ENCODE measurements around the gene GDPD2.

GDPD2 gene

DNA sequence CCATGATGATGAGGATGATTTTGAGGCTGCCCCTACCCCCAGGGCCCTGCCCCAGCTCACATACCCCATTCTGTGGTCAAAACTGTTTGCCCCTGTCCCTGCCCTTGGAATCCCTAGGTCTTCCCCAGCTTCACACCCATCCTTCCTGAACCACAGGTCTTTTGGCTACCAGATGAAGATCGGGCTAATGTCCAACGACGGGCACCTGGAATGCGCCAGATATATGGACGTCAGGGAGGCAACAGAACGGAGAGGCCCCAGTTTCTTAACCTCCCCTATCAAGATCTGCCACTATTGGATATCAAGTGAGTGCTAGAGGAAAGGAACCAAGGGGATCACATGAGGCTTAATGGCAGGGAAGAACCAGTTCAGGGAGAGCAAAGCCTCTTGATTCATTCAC lies 6.6 kb downstream of the GDPD2 start:
- TF ChIP-seq, protein P1, sequence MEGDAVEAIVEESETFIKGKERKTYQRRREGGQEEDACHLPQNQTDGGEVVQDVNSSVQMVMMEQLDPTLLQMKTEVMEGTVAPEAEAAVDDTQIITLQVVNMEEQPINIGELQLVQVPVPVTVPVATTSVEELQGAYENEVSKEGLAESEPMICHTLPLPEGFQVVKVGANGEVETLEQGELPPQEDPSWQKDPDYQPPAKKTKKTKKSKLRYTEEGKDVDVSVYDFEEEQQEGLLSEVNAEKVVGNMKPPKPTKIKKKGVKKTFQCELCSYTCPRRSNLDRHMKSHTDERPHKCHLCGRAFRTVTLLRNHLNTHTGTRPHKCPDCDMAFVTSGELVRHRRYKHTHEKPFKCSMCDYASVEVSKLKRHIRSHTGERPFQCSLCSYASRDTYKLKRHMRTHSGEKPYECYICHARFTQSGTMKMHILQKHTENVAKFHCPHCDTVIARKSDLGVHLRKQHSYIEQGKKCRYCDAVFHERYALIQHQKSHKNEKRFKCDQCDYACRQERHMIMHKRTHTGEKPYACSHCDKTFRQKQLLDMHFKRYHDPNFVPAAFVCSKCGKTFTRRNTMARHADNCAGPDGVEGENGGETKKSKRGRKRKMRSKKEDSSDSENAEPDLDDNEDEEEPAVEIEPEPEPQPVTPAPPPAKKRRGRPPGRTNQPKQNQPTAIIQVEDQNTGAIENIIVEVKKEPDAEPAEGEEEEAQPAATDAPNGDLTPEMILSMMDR (IDR thresholded peaks at IDR 0.05; ENCODE audit: control extremely low read depth, extremely low read depth, low read depth, missing control alignments): no peak
- CTCF ChIA-PET: interaction anchor here (1.4 kb wide), 1 partner anchor 39 kb away, joined by 4 read pairs; no protein-coding TSS in a partner anchor
- no peak for DNase-seq (ENCODE audit: extremely low spot score)
- POLR2A ChIA-PET: no interaction called here

DNA sequence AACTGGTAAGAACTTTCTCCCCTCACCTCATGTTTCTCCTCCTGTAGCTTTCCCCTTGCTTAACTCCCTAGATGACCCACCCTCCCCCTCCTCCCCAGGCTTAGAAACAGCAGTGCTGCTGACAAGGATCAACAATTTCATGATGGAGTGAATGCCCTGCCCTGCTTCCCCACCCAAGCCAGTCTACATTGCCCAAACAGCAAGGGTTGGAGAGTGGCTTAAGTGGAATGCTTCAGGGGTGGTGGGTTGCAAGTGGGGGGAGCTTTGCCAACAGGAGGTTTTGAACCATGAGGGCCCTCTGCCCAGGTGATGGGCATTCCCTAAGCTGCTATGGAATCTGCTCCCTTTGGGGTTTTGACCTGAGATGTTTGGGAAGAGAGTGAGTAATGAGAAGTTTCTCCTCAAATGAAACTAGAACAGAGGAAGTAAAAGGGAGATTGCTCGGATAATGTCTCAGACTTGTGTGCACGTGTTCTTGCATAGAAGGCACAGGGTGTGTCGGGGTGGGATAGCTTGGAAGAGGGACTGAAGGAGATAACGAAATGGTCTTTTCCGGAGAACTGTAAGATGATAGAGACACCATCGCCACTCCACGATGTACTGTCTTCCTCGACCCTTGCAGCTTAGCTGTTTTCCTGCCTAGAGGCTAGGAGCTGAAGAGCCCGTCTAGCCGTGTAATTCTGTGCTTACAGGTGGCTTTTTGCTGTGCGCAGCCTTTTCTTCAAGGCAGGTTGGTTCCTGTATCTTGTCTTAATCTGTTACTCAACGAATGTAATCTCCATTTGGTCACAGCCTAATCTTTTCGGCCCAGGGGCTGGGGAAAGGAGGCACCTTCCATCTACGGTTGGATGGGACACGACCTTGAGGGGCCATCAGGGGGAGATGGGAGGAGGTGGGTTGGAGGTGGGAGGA lies 10.1 kb downstream of the GDPD2 start:
- POLR2A ChIA-PET: no interaction called here
- DNase-seq (ENCODE audit: extremely low spot score): peak; percentile 6
- CTCF ChIA-PET: interaction anchor here (0.8 to 3.3 kb wide), 15 partner anchors 9 to 300 kb away, joined by 3 to 16 read pairs (median 4); partner anchors contain the start of genes DLG3, GDPD2 and IGBP1
- TF ChIP-seq, protein P1 (IDR thresholded peaks at IDR 0.05; ENCODE audit: control extremely low read depth, extremely low read depth, low read depth, missing control alignments): no peak

DNA sequence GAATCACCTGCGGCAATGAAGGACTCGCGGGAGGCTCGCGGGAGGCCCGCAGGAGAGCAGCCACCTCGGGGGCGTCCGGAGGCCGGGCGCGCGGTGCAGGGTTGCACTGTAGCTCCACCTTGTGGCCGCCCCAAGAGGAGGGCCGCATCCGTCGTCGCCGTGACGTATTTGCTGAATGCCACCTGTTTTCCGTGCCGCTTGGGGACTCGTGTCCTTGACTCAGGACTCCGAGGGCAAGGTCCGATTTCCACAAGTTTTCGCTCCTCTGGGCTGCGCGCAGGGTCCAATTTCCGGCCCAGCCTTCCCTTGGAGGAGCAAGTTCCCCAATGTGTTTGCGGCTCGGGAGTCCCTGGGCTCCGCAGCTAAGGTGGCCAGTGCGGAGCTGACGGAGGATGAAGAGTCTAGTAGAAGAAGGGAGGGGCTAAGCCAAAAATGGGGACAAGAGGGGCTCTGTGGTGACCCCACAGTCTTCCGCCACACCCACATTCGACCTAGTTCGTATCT lies 10.8 kb downstream of the GDPD2 start:
- CTCF ChIA-PET: interaction anchor here (0.8 to 3.3 kb wide), 13 partner anchors 10 to 300 kb away, joined by 3 to 16 read pairs (median 4); partner anchors contain the start of genes DLG3, GDPD2 and IGBP1
- TF ChIP-seq, protein P1 (IDR thresholded peaks at IDR 0.05; ENCODE audit: control extremely low read depth, extremely low read depth, low read depth, missing control alignments): peak; percentile 62
- DNase-seq (ENCODE audit: extremely low spot score): peak; percentile 79
- POLR2A ChIA-PET: no interaction called here

DNA sequence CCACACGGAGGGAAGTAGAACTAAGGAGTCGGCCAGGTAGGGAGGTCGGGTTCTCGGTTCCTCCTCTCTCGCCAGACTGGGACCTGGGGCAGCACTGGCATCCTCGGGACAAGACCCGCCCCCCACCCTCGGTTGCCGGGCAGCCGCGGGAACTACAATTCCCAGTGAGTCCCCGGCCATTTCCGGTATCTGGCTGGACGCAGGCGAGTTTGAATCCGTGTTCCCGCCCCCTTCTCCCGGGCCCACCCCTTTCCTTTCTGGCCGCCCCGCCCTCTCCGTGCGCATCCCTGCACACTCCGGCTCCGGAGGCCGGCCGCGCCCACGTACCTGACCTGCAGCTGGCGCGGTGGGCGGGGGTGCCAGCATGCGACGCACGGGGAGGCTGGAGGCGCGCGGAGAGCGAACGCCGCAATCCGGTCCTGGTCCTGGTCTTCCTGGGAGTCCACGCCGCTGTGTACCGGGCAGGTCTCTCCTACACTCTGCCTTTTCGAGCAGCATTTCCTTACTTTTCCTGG lies 11.3 kb downstream of the GDPD2 start:
- TF ChIP-seq, protein P1 (IDR thresholded peaks at IDR 0.05; ENCODE audit: control extremely low read depth, extremely low read depth, low read depth, missing control alignments): no peak
- ChIA-PET CTCF (interaction anchor here (1.0 to 3.3 kb wide), 10 partner anchors 9 to 301 kb away, joined by 3 to 16 read pairs (median 12); partner anchors contain the start of genes DLG3, GDPD2 and IGBP1), POLR2A (interaction anchor here (0.6 kb wide), 1 partner anchor 301 kb away, joined by 3 read pairs; the partner anchor contains the start of gene IGBP1)
- DNase-seq (ENCODE audit: extremely low spot score): peak; percentile 84

DNA sequence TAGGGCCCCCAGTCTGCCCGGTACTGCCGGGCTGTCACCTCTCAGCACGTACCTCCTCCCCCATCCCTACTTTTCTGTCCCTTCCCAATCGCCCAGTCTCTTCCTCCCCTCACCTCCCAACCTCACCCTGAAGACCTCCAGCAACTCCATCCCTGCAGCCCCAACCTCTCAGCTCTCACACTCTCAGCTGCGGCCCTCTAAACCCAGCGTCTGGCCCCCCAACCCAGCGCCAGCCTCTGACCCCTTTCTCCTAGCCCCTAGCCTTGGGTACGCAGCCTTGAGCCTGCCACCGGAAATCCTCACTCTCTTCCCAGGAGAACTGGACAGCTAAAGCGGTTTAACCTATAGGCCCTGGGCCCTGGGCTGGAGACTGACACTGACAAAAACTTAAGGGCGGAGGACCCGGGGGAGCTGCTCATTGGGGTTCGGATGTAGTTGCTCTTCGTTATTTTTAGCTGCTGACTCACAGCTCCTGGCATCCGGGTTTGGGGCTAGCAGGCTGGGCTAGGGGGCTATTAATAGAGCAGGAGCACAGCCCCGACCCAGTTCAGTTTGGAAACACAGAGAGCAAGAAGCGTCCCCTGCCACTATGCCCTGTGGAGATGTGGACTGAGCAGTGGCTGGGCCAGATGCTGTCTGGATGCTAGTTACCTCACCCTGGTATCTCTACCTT lies 11.9 kb downstream of the GDPD2 start:
- ChIA-PET CTCF (interaction anchor here (1.4 to 3.3 kb wide), 5 partner anchors 9 to 302 kb away, joined by 4 to 15 read pairs (median 13); partner anchors contain the start of genes DLG3 and IGBP1), POLR2A (interaction anchor here (0.6 kb wide), 1 partner anchor 302 kb away, joined by 3 read pairs; the partner anchor contains the start of gene IGBP1)

More for the DNA sequence above, 11.9 kb downstream of the GDPD2 start:
- peak; percentile 15 for DNase-seq (ENCODE audit: extremely low spot score)
- TF ChIP-seq, protein P1 (IDR thresholded peaks at IDR 0.05; ENCODE audit: control extremely low read depth, extremely low read depth, low read depth, missing control alignments): no peak

Data from GM10248 (cell line).